H1 (cell line): ENCODE measurements around the gene CDC45. TPM values are rescaled to one million over a fixed set of nuclear protein-coding genes. Genes with fewer than 3 reads are reported as not detected.
A peak's percentile ranks its signal among the peaks of the same experiment; 100 is the strongest.

Source experiments
- CTCF ChIA-PET: fragments of 300-600 bp; sonication (Branson Sonifier 250); formaldehyde crosslinking; loops from one replicate; lab custom pipeline; 2021; ENCODE audit not compliant: partially characterized antibody; lab: Charles Lee
- POLR2A ChIA-PET: fragments of 300-600 bp; sonication (Branson Sonifier 250); formaldehyde crosslinking; loops from one replicate; lab custom pipeline; 2021; ENCODE audit warnings: inconsistent platforms; ENCODE audit not compliant: partially characterized antibody; lab: Charles Lee
- DNase-seq, 2 experiments: peaks; one replicate each; pipeline versions ENCODE4 v3.0.0 to v3.0.0-alpha.2; 2010 to 2022; ENCODE audit warnings: low spot score in 2 of 2, low read depth in 1 of 2, mixed read lengths in 1 of 2
- FAIRE-seq: peaks from 2 replicates; lab custom pipeline; 2011; peaks lifted over from hg19 to GRCh38; lab: Jason Lieb, UNC
- H2AFZ ChIP-seq: 2 replicates; pipeline ENCODE4 v1.8.1; 2012; ENCODE audit warnings: low read length, inconsistent platforms
- H2AK5ac ChIP-seq: 2 replicates; pipeline ENCODE4 v1.6.1; 2013; ENCODE audit warnings: low read depth, low read length
- H2BK120ac ChIP-seq: replicated peaks from 2 replicates; pipeline ENCODE3; 2013; ENCODE audit warnings: low read depth, low read length, inconsistent platforms
- H2BK12ac ChIP-seq: 2 replicates; pipeline ENCODE4 v1.6.1; 2013; ENCODE audit warnings: low read depth, low read length
- H2BK15ac ChIP-seq: 2 replicates; pipeline ENCODE4 v1.6.1; 2013; ENCODE audit warnings: low read length
- H2BK20ac ChIP-seq: 2 replicates; pipeline ENCODE4 v1.6.1; 2013; ENCODE audit warnings: low read length
- H2BK5ac ChIP-seq: 2 replicates; pipeline ENCODE4 v1.6.1; 2013; ENCODE audit warnings: low read depth, low read length
- H3K14ac ChIP-seq: 2 replicates; pipeline ENCODE4 v1.6.1; 2013; ENCODE audit warnings: inconsistent platforms; ENCODE audit not compliant: insufficient read length
- H3K18ac ChIP-seq: 2 replicates; pipeline ENCODE4 v1.6.1; 2013; ENCODE audit warnings: low read length; ENCODE audit errors: extremely low read depth
- H3K23ac ChIP-seq: 2 replicates; pipeline ENCODE4 v1.6.1; 2013; ENCODE audit warnings: inconsistent platforms; ENCODE audit not compliant: insufficient read length
- H3K23me2 ChIP-seq: 2 replicates; pipeline ENCODE4 v1.6.1; 2013; ENCODE audit warnings: low read depth, low read length
- H3K27ac ChIP-seq: 2 replicates; pipeline ENCODE4 v1.6.1; 2011; ENCODE audit warnings: low read depth, low read length, inconsistent platforms
- H3K27me3 ChIP-seq, 4 experiments: replicated peaks in 1 of 4; 1 replicate in 1 of 4; 2 replicates in 3 of 4; pipeline versions ENCODE4 v1.6.1 to v1.8.1; 2011 to 2013; ENCODE audit warnings: low read length in 3 of 4, mild to moderate bottlenecking in 3 of 4, inconsistent platforms in 2 of 4, mixed read lengths in 2 of 4, moderate library complexity in 1 of 4; ENCODE audit not compliant: control insufficient read depth in 3 of 4, insufficient read depth in 3 of 4; ENCODE audit errors: extremely low read depth in 1 of 4
- H3K36me3 ChIP-seq, 4 experiments: 2 replicates each; pipeline versions ENCODE4 v1.6.1 to v1.8.1; 2011 to 2013; ENCODE audit warnings: mild to moderate bottlenecking in 4 of 4, low read length in 3 of 4, moderate library complexity in 2 of 4, control low read depth in 1 of 4, inconsistent platforms in 1 of 4; ENCODE audit not compliant: insufficient read depth in 4 of 4, control insufficient read depth in 2 of 4
- H3K4ac ChIP-seq: replicated peaks from 2 replicates; pipeline ENCODE3; 2013; ENCODE audit warnings: low read length, low read depth, mixed read lengths, inconsistent platforms; ENCODE audit not compliant: insufficient read length
- H3K4me1 ChIP-seq, 4 experiments: replicated peaks in 1 of 4; 1 replicate in 1 of 4; 2 replicates in 3 of 4; pipeline versions ENCODE4 v1.6.1 to v1.8.1; 2011 to 2013; ENCODE audit warnings: low read length in 3 of 4, inconsistent platforms in 2 of 4, mixed read lengths in 1 of 4; ENCODE audit not compliant: insufficient read depth in 4 of 4, control insufficient read depth in 3 of 4
- H3K4me2 ChIP-seq, 2 experiments: 2 replicates each; pipeline versions ENCODE4 v1.6.1 to v1.8.1; 2011 to 2013; ENCODE audit warnings: low read depth in 2 of 2, low read length in 2 of 2, control low read depth in 1 of 2, inconsistent platforms in 1 of 2, mild to moderate bottlenecking in 1 of 2; ENCODE audit not compliant: insufficient read depth in 1 of 2
- H3K4me3 ChIP-seq, 4 experiments: fragments of 200-600, 300-600 bp in 1 of 4; sonication (generic), shearing (Covaris generic), sonication (Bioruptor Twin) in 1 of 4; 2 replicates each; pipeline versions ENCODE4 v1.5.1 to v1.8.1; 2011 to 2016; ENCODE audit warnings: low read length in 4 of 4, low read depth in 3 of 4, control low read depth in 2 of 4, inconsistent platforms in 2 of 4, mild to moderate bottlenecking in 2 of 4, mixed read lengths in 1 of 4, moderate library complexity in 1 of 4; ENCODE audit not compliant: insufficient read depth in 2 of 4; ENCODE audit errors: extremely low read depth in 1 of 4
- H3K56ac ChIP-seq: replicated peaks from 2 replicates; pipeline ENCODE3; 2013; ENCODE audit warnings: low read depth, mild to moderate bottlenecking, mixed read lengths, low read length, inconsistent platforms; ENCODE audit not compliant: insufficient read length
- H3K79me1 ChIP-seq: 2 replicates; pipeline ENCODE4 v1.6.1; 2013; ENCODE audit warnings: low read depth, low read length, control low read depth
- H3K79me2 ChIP-seq, 2 experiments: 2 replicates each; pipeline versions ENCODE4 v1.6.1 to v1.8.1; 2012 to 2013; ENCODE audit warnings: low read length in 2 of 2, mild to moderate bottlenecking in 2 of 2, inconsistent platforms in 1 of 2; ENCODE audit not compliant: insufficient read depth in 2 of 2, control insufficient read depth in 1 of 2
- H3K9ac ChIP-seq, 4 experiments: replicated peaks in 1 of 4; 1 replicate in 1 of 4; 2 replicates in 3 of 4; pipeline versions ENCODE4 v1.6.1 to v1.8.1; 2011 to 2013; ENCODE audit warnings: low read depth in 3 of 4, low read length in 3 of 4, control low read depth in 2 of 4, mild to moderate bottlenecking in 2 of 4, moderate library complexity in 2 of 4, inconsistent platforms in 1 of 4; ENCODE audit errors: extremely low read depth in 1 of 4
- H3K9me3 ChIP-seq, 2 experiments: 2 replicates each; pipeline versions ENCODE4 v1.6.1 to v1.8.1; 2012 to 2013; ENCODE audit warnings: mild to moderate bottlenecking in 2 of 2, moderate library complexity in 2 of 2, control low read depth in 1 of 2, inconsistent platforms in 1 of 2, low read depth in 1 of 2, low read length in 1 of 2, mixed read lengths in 1 of 2; ENCODE audit not compliant: insufficient read depth in 2 of 2
- H4K20me1 ChIP-seq, 2 experiments: replicated peaks in 1 of 2; 2 replicates each; pipeline versions ENCODE3 to v1.8.1; 2011 to 2013; ENCODE audit warnings: inconsistent platforms in 2 of 2, low read length in 2 of 2, mild to moderate bottlenecking in 1 of 2; ENCODE audit not compliant: insufficient read depth in 2 of 2, control insufficient read depth in 1 of 2
- H4K5ac ChIP-seq: 2 replicates; pipeline ENCODE4 v1.6.1; 2013; ENCODE audit warnings: low read length, low read depth, mixed read lengths, inconsistent platforms; ENCODE audit not compliant: insufficient read length
- H4K8ac ChIP-seq: 2 replicates; pipeline ENCODE4 v1.8.0; 2013; ENCODE audit warnings: mild to moderate bottlenecking, moderate library complexity, low read length, inconsistent platforms; ENCODE audit not compliant: insufficient read depth; ENCODE audit errors: extremely low read depth
- H4K91ac ChIP-seq: replicated peaks from 2 replicates; pipeline ENCODE3; 2013; ENCODE audit warnings: low read length, mixed read lengths, inconsistent platforms; ENCODE audit not compliant: insufficient read length
- ASH2L ChIP-seq: fragments of 200-600, 300-600 bp; sonication (generic); IDR thresholded peaks from one replicate; pipeline ENCODE4 v1.7.1; 2017; ENCODE audit warnings: low read length
- GTF2F1 ChIP-seq: IDR thresholded peaks from 2 replicates; pipeline ENCODE4 v1.6.1; 2012; ENCODE audit warnings: low read depth, low read length, improper control_type of control experiment, borderline replicate concordance
- POLR2AphosphoS5 ChIP-seq: IDR thresholded peaks from 2 replicates; pipeline ENCODE4 v1.6.1; 2011; ENCODE audit warnings: low read depth, low read length
- RBBP5 ChIP-seq: IDR thresholded peaks from 2 replicates; pipeline ENCODE4 v1.7.1; 2012; ENCODE audit warnings: low read depth, mild to moderate bottlenecking, inconsistent platforms, low read length, moderate library complexity, borderline replicate concordance
- RFX5 ChIP-seq: IDR thresholded peaks from 2 replicates; pipeline ENCODE4 v1.6.1; 2011; ENCODE audit warnings: low read depth, low read length, improper control_type of control experiment, borderline replicate concordance
- RXRA ChIP-seq: IDR thresholded peaks from 2 replicates; pipeline ENCODE4 v1.6.1; 2011; ENCODE audit warnings: low read depth, mild to moderate bottlenecking, low read length, moderate library complexity; ENCODE audit not compliant: insufficient read depth
- SIN3A ChIP-seq, 2 experiments: IDR thresholded peaks in 1 of 2; conservative IDR thresholded peaks in 1 of 2; 2 replicates each; pipeline ENCODE4 v1.6.1; 2011 to 2012; ENCODE audit warnings: low read length in 2 of 2, improper control_type of control experiment in 1 of 2, low read depth in 1 of 2, mild to moderate bottlenecking in 1 of 2
- SP2 ChIP-seq: IDR thresholded peaks from 2 replicates; pipeline ENCODE4 v1.6.1; 2012; ENCODE audit warnings: mild to moderate bottlenecking, low read length, inconsistent platforms
- WGBS, 2 experiments: shearing (Covaris generic) in 1 of 2; methylation state at CpG; one replicate each; pipeline versions ENCODE4 v1.1.6 to v1.1.7; 2013 to 2015; ENCODE audit warnings: low lambda C conversion rate in 2 of 2, mixed read lengths in 2 of 2, inconsistent platforms in 1 of 2, low coverage in 1 of 2, missing lambda C conversion rate in 1 of 2; ENCODE audit not compliant: insufficient replicate concordance in 2 of 2, insufficient coverage in 1 of 2, insufficient read length in 1 of 2; ENCODE audit errors: extremely low coverage in 1 of 2, missing lambda C conversion rate in 1 of 2; 5-methylcytosine and 5-hydroxymethylcytosine counted together
- polyA plus RNA-seq, 7 experiments: library from polyadenylated mRNA; depleted of rRNA in 3 of 7; stranded (reverse) in 5 of 7; unstranded in 2 of 7; fragments of >200 nt in 5 of 7; fragments of 200-250 nt in 2 of 7; gene quantifications; 1 replicate in 5 of 7; 2 replicates in 1 of 7; 4 replicates in 1 of 7; pipeline versions ENCODE4 v1.2.1 to v1.2.3, GENCODE V29; 2011 to 2013; ENCODE audit warnings: missing spikeins in 2 of 7, mixed read lengths in 2 of 7
- total RNA-seq: library from RNA; stranded (reverse); fragmentation: NEBNext Ultra II Directional; extraction: Animal tissue kit (Norgen Biotek cat#: 25700); gene quantifications from 2 replicates; pipeline ENCODE4 v1.2.1, GENCODE V29; 2021

CDC45 gene
- total and polyA plus RNA-seq, 2 of the 8 experiments (the other 6 are each of a cell fraction or from before 2014, with no cell fraction given) = 31.9 to 37.7 TPM

GRCh38 chr22:19508024-19508776 lies 28.5 kb downstream of the CDC45 start:
- Histone ChIP-seq H2BK5ac (no peak overlapping the region), H4K8ac (peak overlapping the region; percentile 57; the same call in 1 of the 2 replicates), H3K9me3 (no peaks in the 10 kb centered on the region), H3K56ac (no peak overlapping the region), H3K27ac (no peak overlapping the region), H3K4me1 (no peaks in the 10 kb centered on the region; a peak in 3 of 7 replicates), H3K14ac (no peak overlapping the region), H2AFZ (no peak overlapping the region), H3K9ac (no peak overlapping the region), H3K36me3 (peaks cover 5 to 33% (median 13%) of the 10 kb centered on the region in 4 experiments; a peak in 6 of 8 replicates), H2AK5ac (no peak overlapping the region), H3K23ac (no peak overlapping the region), H3K79me1 (no peaks in the 10 kb centered on the region), H3K4ac (no peak overlapping the region), H3K4me3 (no peak overlapping the region), H4K20me1 (peaks cover 0 to 7% of the 10 kb centered on the region in 2 experiments), H2BK20ac (no peak overlapping the region), H3K4me2 (no peak overlapping the region), H3K79me2 (no peaks in the 10 kb centered on the region), H3K27me3 (no peaks in the 10 kb centered on the region), H2BK120ac (no peak overlapping the region), H4K91ac (no peak overlapping the region), H3K23me2 (no peaks in the 10 kb centered on the region), H3K18ac (no peak overlapping the region), H4K5ac (no peak overlapping the region), H2BK15ac (no peak overlapping the region), H2BK12ac (no peak overlapping the region)
- WGBS, 2 experiments = 88% methylated on average over 10 of the region's 10 CpGs; no CpG with 5 or more reads in 1 of the 2 experiments
- FAIRE-seq = no peak
- ChIA-PET CTCF (interaction anchor here (1.0 to 1.3 kb wide), 3 partner anchors 10 to 119 kb away, joined by 4 to 5 read pairs (median 5); no protein-coding TSS in a partner anchor), POLR2A (interaction anchor here (0.6 to 3.4 kb wide), 3 partner anchors 9 to 92 kb away, joined by 3 to 10 read pairs (median 4); no protein-coding TSS in a partner anchor)
- TF ChIP-seq SP2 (no peak), ASH2L (no peak), RXRA (no peak), RFX5 (no peak), SIN3A (conservative IDR thresholded peaks at IDR 0.05 in 1 of 2, IDR thresholded peaks at IDR 0.05 in 1 of 2; ENCODE audit: low read depth in 1 of 2, low read length in 2 of 2) (no peak), POLR2AphosphoS5 (0 out of 2 replicates have a peak, but pooled peaks have one; percentile 33), GTF2F1 (no peak), RBBP5 (no peak)
- no peak for DNase-seq
